ENCODE results near the gene FER. TPM values are rescaled to one million over a fixed set of nuclear protein-coding genes. Genes with fewer than 3 reads are reported as not detected.

The FER gene
- total RNA-seq, 1 donor from 2014 or later: 11.8 TPM

DNA sequence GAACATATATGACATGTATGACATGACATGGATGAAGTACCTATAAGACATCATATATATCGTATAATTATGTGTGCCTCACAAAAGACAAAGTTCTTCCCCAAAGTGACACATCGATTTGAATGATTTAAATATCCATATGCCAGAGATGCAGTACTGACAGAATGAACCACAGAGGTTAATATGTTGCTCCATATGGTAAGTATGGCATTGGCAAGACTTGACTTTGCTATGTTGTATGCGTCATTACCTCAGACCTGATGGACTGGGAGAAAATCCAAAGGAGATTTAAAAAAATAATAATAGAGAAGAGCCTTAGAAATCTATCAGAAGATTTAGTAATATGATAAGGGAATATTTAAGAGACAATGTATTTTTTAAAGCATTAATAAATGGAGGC, 398.9 kb downstream of the FER start:
- Histone ChIP-seq H3K9me3 (no peaks in the 10 kb centered on the region), H3K27me3 (no peaks in the 10 kb centered on the region), H3K27ac (no peak overlapping the region), H3K4me1 (peaks cover 0 to 3% of the 10 kb centered on the region in 2 donors), H3K4me3 (no peak overlapping the region), H3K36me3 (no peaks in the 10 kb centered on the region)
- TF ChIP-seq, protein P1, sequence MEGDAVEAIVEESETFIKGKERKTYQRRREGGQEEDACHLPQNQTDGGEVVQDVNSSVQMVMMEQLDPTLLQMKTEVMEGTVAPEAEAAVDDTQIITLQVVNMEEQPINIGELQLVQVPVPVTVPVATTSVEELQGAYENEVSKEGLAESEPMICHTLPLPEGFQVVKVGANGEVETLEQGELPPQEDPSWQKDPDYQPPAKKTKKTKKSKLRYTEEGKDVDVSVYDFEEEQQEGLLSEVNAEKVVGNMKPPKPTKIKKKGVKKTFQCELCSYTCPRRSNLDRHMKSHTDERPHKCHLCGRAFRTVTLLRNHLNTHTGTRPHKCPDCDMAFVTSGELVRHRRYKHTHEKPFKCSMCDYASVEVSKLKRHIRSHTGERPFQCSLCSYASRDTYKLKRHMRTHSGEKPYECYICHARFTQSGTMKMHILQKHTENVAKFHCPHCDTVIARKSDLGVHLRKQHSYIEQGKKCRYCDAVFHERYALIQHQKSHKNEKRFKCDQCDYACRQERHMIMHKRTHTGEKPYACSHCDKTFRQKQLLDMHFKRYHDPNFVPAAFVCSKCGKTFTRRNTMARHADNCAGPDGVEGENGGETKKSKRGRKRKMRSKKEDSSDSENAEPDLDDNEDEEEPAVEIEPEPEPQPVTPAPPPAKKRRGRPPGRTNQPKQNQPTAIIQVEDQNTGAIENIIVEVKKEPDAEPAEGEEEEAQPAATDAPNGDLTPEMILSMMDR (IDR thresholded peaks at IDR 0.05): no peak
- intact Hi-C loops (cut with DNase I): no loop called here
- no peak for DNase-seq (ENCODE audit: low spot score in 2 of 2)

DNA sequence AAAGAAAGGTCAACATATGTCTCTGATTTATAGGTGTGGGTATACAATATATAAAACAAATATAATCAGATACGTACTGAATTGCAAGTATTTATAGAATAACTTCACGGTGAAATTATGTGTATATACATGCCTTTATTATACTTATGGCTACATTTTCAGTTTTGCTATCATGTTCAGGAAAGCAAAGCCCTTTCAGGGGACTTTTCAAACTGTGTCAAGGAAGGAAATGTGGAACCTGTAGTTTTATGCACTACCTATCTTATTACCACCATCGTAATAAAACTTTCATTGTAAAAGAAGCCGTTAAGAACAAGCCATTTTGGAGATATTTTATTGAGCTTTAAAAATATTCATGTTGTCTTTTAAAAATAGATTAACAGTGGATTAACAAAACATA, 404.9 kb downstream of the FER start:
- DNase-seq (ENCODE audit: low spot score in 2 of 2): no peak
- Histone ChIP-seq H3K4me1 (no peaks in the 10 kb centered on the region), H3K27me3 (no peaks in the 10 kb centered on the region), H3K36me3 (no peaks in the 10 kb centered on the region), H3K4me3 (no peak overlapping the region), H3K27ac (no peak overlapping the region), H3K9me3 (no peaks in the 10 kb centered on the region)
- intact Hi-C loops (cut with DNase I): no loop called here
- TF ChIP-seq, protein P1 (IDR thresholded peaks at IDR 0.05): no peak

DNA sequence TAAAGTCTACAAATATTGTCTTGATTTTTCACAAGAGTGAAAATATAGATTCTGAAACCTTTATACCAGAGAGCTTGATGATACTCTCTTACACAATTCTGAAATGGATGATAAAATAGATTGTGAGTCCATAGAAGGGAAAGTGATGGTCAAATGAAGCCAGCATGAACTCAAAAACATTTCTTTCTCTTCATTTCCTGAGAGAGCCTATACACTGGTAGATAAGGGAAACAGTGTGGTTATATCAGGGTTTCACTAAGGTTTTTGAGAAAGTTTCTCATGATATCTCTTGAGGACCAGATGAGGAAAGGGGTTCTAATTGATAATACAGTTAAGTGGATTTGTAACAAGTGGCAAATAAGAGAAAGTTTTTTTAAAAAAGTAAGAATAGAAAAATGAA, 407.9 kb downstream of the FER start:
- no peaks in the 10 kb centered on the region for H3K4me1 ChIP-seq
- no peaks in the 10 kb centered on the region for H3K27me3 ChIP-seq
- H3K4me3 ChIP-seq: no peak overlapping the region
- no peaks in the 10 kb centered on the region for H3K36me3 ChIP-seq
- DNase-seq (ENCODE audit: low spot score in 2 of 2): no peak
- H3K27ac ChIP-seq: no peak overlapping the region
- intact Hi-C loops (cut with DNase I): no loop called here
- H3K9me3 ChIP-seq: no peaks in the 10 kb centered on the region
- TF ChIP-seq, protein P1 (IDR thresholded peaks at IDR 0.05): no peak

DNA sequence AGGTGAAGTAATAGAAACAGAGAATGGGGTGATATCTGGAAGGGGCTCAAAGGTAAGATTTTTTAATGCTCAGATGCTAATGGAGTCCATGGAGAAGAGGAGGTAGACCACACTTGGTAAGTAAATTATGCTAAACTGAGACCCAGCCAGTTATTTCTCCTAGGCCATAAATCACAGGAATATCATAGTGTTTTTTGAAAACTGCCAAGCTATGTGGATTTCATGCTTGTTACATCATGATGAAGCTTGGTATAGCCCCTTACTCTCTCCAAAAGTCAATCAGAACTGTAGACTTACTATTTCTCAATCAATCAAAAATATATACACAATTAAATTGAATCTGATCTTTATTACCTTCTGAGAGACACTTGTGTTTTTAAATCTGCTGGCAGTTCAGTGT, 409.2 kb downstream of the FER start:
- H3K27me3 ChIP-seq: no peaks in the 10 kb centered on the region
- H3K9me3 ChIP-seq: no peaks in the 10 kb centered on the region
- TF ChIP-seq, protein P1 (IDR thresholded peaks at IDR 0.05): no peak
- no peak overlapping the region for H3K4me3 ChIP-seq
- H3K36me3 ChIP-seq: no peaks in the 10 kb centered on the region
- no peak overlapping the region for H3K27ac ChIP-seq
- intact Hi-C loops (cut with DNase I): no loop called here
- no peaks in the 10 kb centered on the region for H3K4me1 ChIP-seq
- no peak for DNase-seq (ENCODE audit: low spot score in 2 of 2)

DNA sequence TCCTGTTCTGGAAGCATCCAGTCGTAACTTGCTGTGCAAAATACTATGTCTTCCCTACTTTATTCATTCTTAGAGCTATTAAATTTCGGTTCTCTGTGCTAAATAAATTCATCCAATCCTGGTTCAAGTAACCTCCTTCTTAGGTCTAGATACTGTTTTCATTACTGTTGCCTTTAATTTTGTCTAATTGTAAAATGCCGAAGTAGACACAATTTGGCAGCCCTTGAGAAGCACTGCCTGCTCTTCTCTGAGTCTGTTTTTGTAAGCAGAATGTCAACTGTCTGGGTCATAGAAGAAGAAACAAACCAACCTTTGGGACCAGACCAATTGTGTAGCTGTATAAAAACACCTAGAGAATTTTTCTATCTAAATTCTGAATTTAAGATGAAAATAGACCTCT, 412.8 kb downstream of the FER start:
- Histone ChIP-seq H3K27ac (no peak overlapping the region), H3K9me3 (no peaks in the 10 kb centered on the region), H3K4me1 (peaks cover 0 to 3% of the 10 kb centered on the region in 2 donors), H3K36me3 (no peaks in the 10 kb centered on the region), H3K27me3 (no peaks in the 10 kb centered on the region), H3K4me3 (no peak overlapping the region)
- DNase-seq (ENCODE audit: low spot score in 2 of 2): no peak
- TF ChIP-seq, protein P1 (IDR thresholded peaks at IDR 0.05): no peak
- intact Hi-C loops (cut with DNase I): no loop called here
